Kidney (tissue), 14 donors: Measurements from ENCODE around the gene IGF1R. TPM values are rescaled to one million over a fixed set of nuclear protein-coding genes. Genes with fewer than 3 reads are reported as not detected.
A peak's percentile ranks its signal among the peaks of the same experiment; 100 is the strongest.

ENCODE experiments used
- DNase-seq, 5 donors: peaks; one replicate each; pipeline ENCODE4 v3.0.0-alpha.2; 2013 to 2020
- FAIRE-seq: peaks from 2 replicates; lab custom pipeline; 2012; peaks lifted over from hg19 to GRCh38; lab: Jason Lieb, UNC
- H3K27ac ChIP-seq, 2 donors: one replicate each; pipeline ENCODE4 v1.7.0; 2013; ENCODE audit warnings: low read depth in 2 of 2, low read length in 2 of 2, inconsistent platforms in 1 of 2
- H3K27me3 ChIP-seq: one replicate; pipeline ENCODE4 v1.7.1; 2013; ENCODE audit warnings: low read length, inconsistent platforms; ENCODE audit not compliant: control insufficient read depth, insufficient read depth
- H3K36me3 ChIP-seq, 3 donors: one replicate each; pipeline versions ENCODE4 v1.7.0 to v1.7.1; 2013; ENCODE audit warnings: low read length in 3 of 3, control low read depth in 1 of 3, inconsistent platforms in 1 of 3; ENCODE audit not compliant: insufficient read depth in 3 of 3, control insufficient read depth in 2 of 3
- H3K4me1 ChIP-seq, 3 donors: one replicate each; pipeline versions ENCODE4 v1.7.0 to v1.7.1; 2013; ENCODE audit warnings: low read length in 3 of 3, inconsistent platforms in 1 of 3, low read depth in 1 of 3; ENCODE audit not compliant: control insufficient read depth in 2 of 3, insufficient read depth in 2 of 3
- H3K4me3 ChIP-seq, 3 donors: one replicate each; pipeline versions ENCODE4 v1.7.0 to v1.8.1; 2013; ENCODE audit warnings: low read length in 3 of 3, control low read depth in 1 of 3, inconsistent platforms in 1 of 3
- H3K9ac ChIP-seq, 3 donors: one replicate each; pipeline versions ENCODE4 v1.7.0 to v1.7.1; 2013; ENCODE audit warnings: low read length in 3 of 3, control low read depth in 1 of 3, inconsistent platforms in 1 of 3
- H3K9me3 ChIP-seq, 3 donors: one replicate each; pipeline versions ENCODE4 v1.7.0 to v1.7.1; 2013; ENCODE audit warnings: low read length in 3 of 3, control low read depth in 1 of 3, inconsistent platforms in 1 of 3; ENCODE audit not compliant: control insufficient read depth in 2 of 3, insufficient read depth in 1 of 3
- intact Hi-C: fragments of 100-400 bp; cut with DNase I; formaldehyde crosslinking; loops from one replicate; pipeline ENCODE4 v1.11.1; 2022
- polyA plus RNA-seq: library from polyadenylated mRNA; stranded (reverse); fragments of 350-450 nt; fragmentation: Illumina TruSeq; extraction: RNeasy Lipid Tissue Mini Kit (QIAGEN cat#74804); gene quantifications from one replicate; pipeline ENCODE4 v1.2.3, GENCODE V29; 2014; ENCODE audit warnings: low read depth, low replicate concordance; ENCODE audit not compliant: insufficient read depth
- total RNA-seq: library from RNA; stranded (reverse); fragmentation: NEBNext Ultra II Directional; extraction: Animal tissue kit (Norgen Biotek cat#: 25700); gene quantifications from one replicate; pipeline ENCODE4 v1.2.1, GENCODE V29; 2021
- TF ChIP-seq, protein P1 (sequence below): IDR thresholded peaks from 3 replicates; pipeline ENCODE4 v1.5.1; 2012; ENCODE audit warnings: mild to moderate bottlenecking, moderate library complexity, borderline replicate concordance; ENCODE audit not compliant: insufficient read depth; ENCODE audit errors: extremely low read depth
- donor health status: control.
- donor health status: control.
- donor health status: control.
- donor health status: control.
- donor health status: control.
- donor health status: DM: yes; HTN: yes; CAD: no.
- donor health status: Normal renal cell carcinoma (clear cell type).

The IGF1R gene
- total and polyA plus RNA-seq, 2 donors from 2014 or later, result 6.5 to 73.2 TPM

DNA sequence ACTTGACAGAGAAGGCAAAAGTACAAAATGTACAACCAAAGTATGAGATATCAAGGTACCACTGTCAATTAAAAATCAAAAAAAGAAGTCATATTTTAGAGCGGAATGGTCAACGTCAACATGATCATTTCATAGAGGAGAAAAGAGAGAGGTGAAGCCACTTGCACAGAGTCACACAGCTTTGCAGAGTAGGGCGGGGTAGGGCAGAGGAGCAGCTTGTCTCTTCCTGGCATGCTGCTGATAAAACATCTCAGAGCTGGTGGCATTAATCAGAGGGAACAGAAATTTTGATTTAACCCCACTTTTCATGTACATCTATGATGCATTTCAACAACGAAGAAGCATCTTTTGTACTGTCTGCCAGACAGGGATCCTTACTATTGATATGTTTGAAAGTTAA lies 5.2 kb upstream of the IGF1R start:
- TF ChIP-seq, protein P1, sequence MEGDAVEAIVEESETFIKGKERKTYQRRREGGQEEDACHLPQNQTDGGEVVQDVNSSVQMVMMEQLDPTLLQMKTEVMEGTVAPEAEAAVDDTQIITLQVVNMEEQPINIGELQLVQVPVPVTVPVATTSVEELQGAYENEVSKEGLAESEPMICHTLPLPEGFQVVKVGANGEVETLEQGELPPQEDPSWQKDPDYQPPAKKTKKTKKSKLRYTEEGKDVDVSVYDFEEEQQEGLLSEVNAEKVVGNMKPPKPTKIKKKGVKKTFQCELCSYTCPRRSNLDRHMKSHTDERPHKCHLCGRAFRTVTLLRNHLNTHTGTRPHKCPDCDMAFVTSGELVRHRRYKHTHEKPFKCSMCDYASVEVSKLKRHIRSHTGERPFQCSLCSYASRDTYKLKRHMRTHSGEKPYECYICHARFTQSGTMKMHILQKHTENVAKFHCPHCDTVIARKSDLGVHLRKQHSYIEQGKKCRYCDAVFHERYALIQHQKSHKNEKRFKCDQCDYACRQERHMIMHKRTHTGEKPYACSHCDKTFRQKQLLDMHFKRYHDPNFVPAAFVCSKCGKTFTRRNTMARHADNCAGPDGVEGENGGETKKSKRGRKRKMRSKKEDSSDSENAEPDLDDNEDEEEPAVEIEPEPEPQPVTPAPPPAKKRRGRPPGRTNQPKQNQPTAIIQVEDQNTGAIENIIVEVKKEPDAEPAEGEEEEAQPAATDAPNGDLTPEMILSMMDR, result no peak
- intact Hi-C loops, result no loop called here
- FAIRE-seq (no peak), DNase-seq (no peak)
- H3K4me1 ChIP-seq, result peaks cover 0 to 2% (median 0%) of the 10 kb centered on the region in 3 donors
- no peak overlapping the region for H3K9ac ChIP-seq
- H3K9me3 ChIP-seq, result no peaks in the 10 kb centered on the region
- no peaks in the 10 kb centered on the region for H3K27me3 ChIP-seq
- H3K27ac ChIP-seq, result no peak overlapping the region
- H3K36me3 ChIP-seq, result no peaks in the 10 kb centered on the region
- no peak overlapping the region for H3K4me3 ChIP-seq

DNA sequence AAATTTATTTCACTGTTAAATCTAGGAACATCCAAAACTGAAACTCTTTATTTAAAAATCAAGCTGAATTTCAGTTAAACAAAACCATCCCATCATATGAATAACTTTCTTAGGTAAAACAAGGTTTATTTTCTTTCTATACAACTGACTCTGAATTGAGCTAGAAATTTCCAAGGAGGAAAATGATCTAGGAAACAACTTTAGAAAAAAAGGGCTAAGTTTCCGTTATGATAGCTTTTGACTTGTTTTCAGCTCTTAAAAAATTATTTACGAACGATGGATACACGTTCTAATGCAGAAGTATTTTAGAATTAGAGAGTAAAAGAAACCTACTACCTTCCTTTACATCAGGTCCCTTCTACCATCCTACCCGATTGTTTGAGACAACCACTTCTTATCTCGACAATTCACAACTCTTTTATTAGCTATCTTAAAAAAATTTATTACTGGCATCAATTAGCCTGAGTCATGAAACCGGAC lies 1.8 kb upstream of the IGF1R start:
- no peaks in the 10 kb centered on the region for H3K9me3 ChIP-seq
- FAIRE-seq, result peak; percentile 68
- DNase-seq, result no peak
- H3K4me3 ChIP-seq, result peak overlapping the region; percentile 40 to 84 (median 78)
- H3K27ac ChIP-seq, result no peak overlapping the region
- H3K9ac ChIP-seq, result peak overlapping the region in 2 of 3 donors; percentile 41 to 50
- TF ChIP-seq, protein P1, result no peak
- peaks cover 0 to 2% (median 0%) of the 10 kb centered on the region in 3 donors for H3K4me1 ChIP-seq
- H3K27me3 ChIP-seq, result no peaks in the 10 kb centered on the region
- intact Hi-C loops, result no loop called here
- H3K36me3 ChIP-seq, result no peaks in the 10 kb centered on the region

DNA sequence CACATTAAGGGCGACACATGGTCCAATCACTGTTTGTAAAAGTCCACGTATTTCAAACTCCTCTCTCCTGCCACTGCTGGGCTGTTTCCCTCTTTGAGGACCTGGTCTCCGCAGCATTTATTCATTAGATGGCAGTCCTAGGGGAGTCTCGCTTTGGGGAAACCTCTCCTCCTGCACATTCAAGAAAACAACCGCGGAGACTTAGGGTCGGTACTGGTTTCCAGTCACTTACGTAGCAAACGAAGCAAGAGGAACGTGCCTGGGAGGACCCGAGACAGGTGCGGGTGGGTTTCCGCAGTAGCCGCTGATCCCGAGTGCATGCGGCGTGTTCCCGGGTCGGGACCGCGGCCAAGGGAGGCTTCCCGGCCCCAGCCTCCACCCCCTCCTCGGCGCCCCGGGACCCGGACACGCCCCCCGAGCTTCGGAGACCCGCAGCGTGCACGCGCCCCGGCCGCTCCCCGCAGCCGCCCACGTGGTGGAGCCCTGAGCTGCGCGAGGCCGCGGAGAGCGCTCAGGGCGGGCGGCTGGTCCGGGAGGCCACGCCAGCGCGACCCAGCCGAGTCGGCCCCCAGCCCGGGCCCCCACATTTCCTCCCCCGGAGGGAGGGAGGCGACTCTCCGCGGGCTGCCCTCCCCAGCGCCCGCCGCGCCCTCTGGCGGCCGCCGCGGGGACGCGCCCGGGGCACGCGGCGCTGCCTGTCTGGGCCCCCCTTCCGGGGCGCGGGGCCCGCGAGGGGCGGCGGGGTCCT lies 1.1 kb upstream of the IGF1R start:
- no peaks in the 10 kb centered on the region for H3K27me3 ChIP-seq
- FAIRE-seq, result no peak
- TF ChIP-seq, protein P1, result peak; percentile 53
- peak; percentile 85 to 93 (median 91) for DNase-seq
- intact Hi-C loops, result no loop called here
- peak overlapping the region in 2 of 3 donors; percentile 41 to 50 for H3K9ac ChIP-seq
- peak overlapping the region in 1 of 2 donors; percentile 32 for H3K27ac ChIP-seq
- H3K4me1 ChIP-seq, result peaks cover 0 to 2% (median 0%) of the 10 kb centered on the region in 3 donors
- no peaks in the 10 kb centered on the region for H3K9me3 ChIP-seq
- H3K36me3 ChIP-seq, result no peaks in the 10 kb centered on the region
- peak overlapping the region; percentile 40 to 84 (median 78) for H3K4me3 ChIP-seq
